Chondrocyte (in vitro differentiated cells): Measurements from ENCODE around the gene OSBPL3. TPM values are rescaled to one million over a fixed set of nuclear protein-coding genes. Genes with fewer than 3 reads are reported as not detected.

Experiments
- DNase-seq: peaks from one replicate; pipeline ENCODE4 v3.0.0; 2021; ENCODE audit warnings: mixed read lengths, low spot score
- H3K27ac Mint-ChIP-seq: one replicate; pipeline ENCODE4 v1.8.0; 2021; ENCODE audit warnings: mild to moderate bottlenecking, moderate library complexity, mixed read lengths; ENCODE audit not compliant: unreplicated experiment
- H3K27me3 Mint-ChIP-seq: 2 replicates; pipeline ENCODE4 v1.8.0; 2021; ENCODE audit warnings: low read depth, mixed read lengths
- H3K36me3 Mint-ChIP-seq: 2 replicates; pipeline ENCODE4 v1.8.0; 2021; ENCODE audit warnings: low read depth, mixed read lengths
- H3K4me1 Mint-ChIP-seq: 2 replicates; pipeline ENCODE4 v1.8.0; 2021; ENCODE audit warnings: low read depth, mild to moderate bottlenecking, mixed read lengths
- H3K4me3 Mint-ChIP-seq: one replicate; pipeline ENCODE4 v1.8.0; 2021; ENCODE audit warnings: mild to moderate bottlenecking, moderate library complexity, mixed read lengths; ENCODE audit not compliant: unreplicated experiment
- H3K9me3 Mint-ChIP-seq: 2 replicates; pipeline ENCODE4 v1.8.0; 2021; ENCODE audit warnings: low read depth, mixed read lengths
- CTCF ChIP-seq: fragments of 200-600 bp; sonication (generic); IDR thresholded peaks from 2 replicates; pipeline ENCODE4 v1.5.0; 2021; ENCODE audit warnings: antibody characterized with exemption, mild to moderate bottlenecking, moderate library complexity
- long read RNA-seq: library from polyadenylated mRNA; stranded (forward); transcript quantifications from one replicate; pipeline ENCODE4 v2.0.0, GENCODE V29; 2021
- total RNA-seq: library from RNA; stranded (reverse); gene quantifications from 3 replicates; pipeline ENCODE4 v1.2.1, GENCODE V29; 2021

Gene OSBPL3
- 5.7 to 10.6 TPM (median 7.6 TPM) in 3 replicates for total RNA-seq
- long read RNA-seq, full-length matches to known transcripts = 5 of 9 reads
- long read RNA-seq, partial matches to known transcripts = 1 of 9 reads
- long read RNA-seq, other reads (novel, unspliced or antisense) = 3 of 9 reads

GRCh38 chr7:24979863-24980533, at the start of gene OSBPL3:
Gene OSBPL3, minus strand, starts transcription at chr7:24980178. Its CDS starts 87,706 bp downstream, at chr7:24892472.
- peak; percentile 96 for DNase-seq
- Mint-ChIP-seq H3K4me3 (peak within 1 kb of the TSS; percentile 79), H3K9me3 (no peaks in the 10 kb centered on the region), H3K4me1 (peaks cover 31% of the 10 kb centered on the region), H3K27ac (peak within 1 kb of the TSS; percentile 84), H3K27me3 (peaks cover 3% of the 10 kb centered on the region), H3K36me3 (no peaks in the 10 kb centered on the region)
- no peak for TF ChIP-seq CTCF

GRCh38 chr7:25029075-25029474, 49.1 kb upstream of the OSBPL3 start:
- Mint-ChIP-seq H3K27me3 (no peaks in the 10 kb centered on the region), H3K4me3 (no peak overlapping the region), H3K36me3 (no peaks in the 10 kb centered on the region), H3K4me1 (peaks cover 17% of the 10 kb centered on the region), H3K27ac (no peak overlapping the region), H3K9me3 (peaks cover 9% of the 10 kb centered on the region)
- no peak for TF ChIP-seq CTCF
- no peak for DNase-seq

GRCh38 chr7:25028370-25029021, 48.5 kb upstream of the OSBPL3 start:
- no peak for TF ChIP-seq CTCF
- no peak overlapping the region for H3K27ac Mint-ChIP-seq
- H3K4me1 Mint-ChIP-seq = peaks cover 17% of the 10 kb centered on the region
- H3K27me3 Mint-ChIP-seq = no peaks in the 10 kb centered on the region
- H3K9me3 Mint-ChIP-seq = peaks cover 9% of the 10 kb centered on the region
- H3K36me3 Mint-ChIP-seq = no peaks in the 10 kb centered on the region
- DNase-seq = no peak
- H3K4me3 Mint-ChIP-seq = no peak overlapping the region

GRCh38 chr7:25026156-25026555, 46.2 kb upstream of the OSBPL3 start:
- H3K4me3 Mint-ChIP-seq = no peak overlapping the region
- H3K36me3 Mint-ChIP-seq = no peaks in the 10 kb centered on the region
- no peak for DNase-seq
- no peaks in the 10 kb centered on the region for H3K27me3 Mint-ChIP-seq
- no peak for TF ChIP-seq CTCF
- H3K9me3 Mint-ChIP-seq = peaks cover 9% of the 10 kb centered on the region
- no peak overlapping the region for H3K27ac Mint-ChIP-seq
- peaks cover 17% of the 10 kb centered on the region for H3K4me1 Mint-ChIP-seq

GRCh38 chr7:25025218-25025671, 45.3 kb upstream of the OSBPL3 start:
- DNase-seq = no peak
- Mint-ChIP-seq H3K4me3 (no peak overlapping the region), H3K27ac (peak overlapping the region; percentile 76), H3K9me3 (peaks cover 9% of the 10 kb centered on the region), H3K27me3 (no peaks in the 10 kb centered on the region), H3K36me3 (no peaks in the 10 kb centered on the region), H3K4me1 (peaks cover 17% of the 10 kb centered on the region)
- TF ChIP-seq CTCF = no peak
